ENCODE results near the gene LRRC8E. TPM values are rescaled to one million over a fixed set of nuclear protein-coding genes. Genes with fewer than 3 reads are reported as not detected.

Gene LRRC8E
- total RNA-seq, 2 donors from 2014 or later: 2.8 to 3.4 TPM

DNA sequence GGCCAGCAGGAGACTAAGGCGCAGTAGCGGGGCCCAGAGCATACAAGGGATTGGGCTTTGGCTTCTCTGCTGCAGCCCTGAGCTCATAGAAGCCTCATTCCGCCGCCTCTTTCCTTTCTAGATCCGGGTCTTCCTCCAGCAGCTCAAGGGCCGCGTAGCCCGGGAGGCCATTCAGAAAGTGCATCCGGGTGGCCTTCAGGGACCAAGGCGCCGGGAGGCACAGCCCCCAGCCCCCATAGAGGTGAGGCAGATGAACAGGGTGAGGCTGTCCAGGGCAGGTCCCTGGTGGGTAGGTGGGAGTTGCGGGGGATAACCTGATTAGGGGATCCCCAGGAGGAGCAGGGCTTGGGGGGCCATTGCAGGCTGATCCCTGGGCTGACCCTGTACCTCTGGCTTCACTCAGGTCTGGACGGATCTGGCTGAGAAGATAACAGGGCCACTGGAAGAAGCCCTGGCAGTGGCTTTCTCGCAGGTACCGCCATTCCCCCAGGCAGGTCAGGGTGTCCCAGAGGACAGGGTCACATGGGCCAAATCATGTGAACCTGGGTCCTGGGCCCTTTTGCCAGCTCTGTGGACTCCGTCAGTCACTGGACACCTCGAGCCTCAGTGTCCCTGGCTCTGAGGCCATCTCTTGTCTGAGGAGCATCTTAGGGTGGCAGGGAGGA is 33.1 kb downstream of the LRRC8E start:
- Mint-ChIP-seq H3K4me1 (peaks cover 9% of the 10 kb centered on the region), H3K27me3 (ENCODE audit: insufficient read depth) (peaks cover 26% of the 10 kb centered on the region), H3K27ac (peak overlapping the region; percentile 64), H3K36me3 (ENCODE audit: low read depth) (peaks cover 11% of the 10 kb centered on the region), H3K4me3 (peak overlapping the region; percentile 67), H3K9me3 (no peaks in the 10 kb centered on the region)
- WGBS, 2 experiments (ENCODE audit: insufficient coverage in 1 of 2, insufficient read length in 1 of 2): 86 to 93% methylated on average over 12 to 17 of the region's 17 CpGs
- no peak overlapping the region for H3K9ac ChIP-seq (ENCODE audit: extremely low read depth, low read length, poor library complexity, severe bottlenecking)
- DNase-seq: no peak
- H3K27me3 ChIP-seq (ENCODE audit: control insufficient read depth, insufficient read depth, low read length, poor library complexity, severe bottlenecking): peaks cover 24% of the 10 kb centered on the region
- peak overlapping the region; percentile 63 for H3K27ac ChIP-seq (ENCODE audit: low read depth, low read length)
- H3K9me3 ChIP-seq (ENCODE audit: control insufficient read depth, low read length): no peaks in the 10 kb centered on the region
- H3K4me1 ChIP-seq (ENCODE audit: control insufficient read depth, insufficient read depth, low read length): peaks cover 5% of the 10 kb centered on the region
- H3K36me3 ChIP-seq (ENCODE audit: control insufficient read depth, insufficient read depth, low read length): peaks cover 14% of the 10 kb centered on the region
- peak overlapping the region; percentile 66 for H3K4me3 ChIP-seq (ENCODE audit: low read length)
- TF ChIP-seq, protein P1, sequence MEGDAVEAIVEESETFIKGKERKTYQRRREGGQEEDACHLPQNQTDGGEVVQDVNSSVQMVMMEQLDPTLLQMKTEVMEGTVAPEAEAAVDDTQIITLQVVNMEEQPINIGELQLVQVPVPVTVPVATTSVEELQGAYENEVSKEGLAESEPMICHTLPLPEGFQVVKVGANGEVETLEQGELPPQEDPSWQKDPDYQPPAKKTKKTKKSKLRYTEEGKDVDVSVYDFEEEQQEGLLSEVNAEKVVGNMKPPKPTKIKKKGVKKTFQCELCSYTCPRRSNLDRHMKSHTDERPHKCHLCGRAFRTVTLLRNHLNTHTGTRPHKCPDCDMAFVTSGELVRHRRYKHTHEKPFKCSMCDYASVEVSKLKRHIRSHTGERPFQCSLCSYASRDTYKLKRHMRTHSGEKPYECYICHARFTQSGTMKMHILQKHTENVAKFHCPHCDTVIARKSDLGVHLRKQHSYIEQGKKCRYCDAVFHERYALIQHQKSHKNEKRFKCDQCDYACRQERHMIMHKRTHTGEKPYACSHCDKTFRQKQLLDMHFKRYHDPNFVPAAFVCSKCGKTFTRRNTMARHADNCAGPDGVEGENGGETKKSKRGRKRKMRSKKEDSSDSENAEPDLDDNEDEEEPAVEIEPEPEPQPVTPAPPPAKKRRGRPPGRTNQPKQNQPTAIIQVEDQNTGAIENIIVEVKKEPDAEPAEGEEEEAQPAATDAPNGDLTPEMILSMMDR (conservative IDR thresholded peaks at IDR 0.05): no peak

DNA sequence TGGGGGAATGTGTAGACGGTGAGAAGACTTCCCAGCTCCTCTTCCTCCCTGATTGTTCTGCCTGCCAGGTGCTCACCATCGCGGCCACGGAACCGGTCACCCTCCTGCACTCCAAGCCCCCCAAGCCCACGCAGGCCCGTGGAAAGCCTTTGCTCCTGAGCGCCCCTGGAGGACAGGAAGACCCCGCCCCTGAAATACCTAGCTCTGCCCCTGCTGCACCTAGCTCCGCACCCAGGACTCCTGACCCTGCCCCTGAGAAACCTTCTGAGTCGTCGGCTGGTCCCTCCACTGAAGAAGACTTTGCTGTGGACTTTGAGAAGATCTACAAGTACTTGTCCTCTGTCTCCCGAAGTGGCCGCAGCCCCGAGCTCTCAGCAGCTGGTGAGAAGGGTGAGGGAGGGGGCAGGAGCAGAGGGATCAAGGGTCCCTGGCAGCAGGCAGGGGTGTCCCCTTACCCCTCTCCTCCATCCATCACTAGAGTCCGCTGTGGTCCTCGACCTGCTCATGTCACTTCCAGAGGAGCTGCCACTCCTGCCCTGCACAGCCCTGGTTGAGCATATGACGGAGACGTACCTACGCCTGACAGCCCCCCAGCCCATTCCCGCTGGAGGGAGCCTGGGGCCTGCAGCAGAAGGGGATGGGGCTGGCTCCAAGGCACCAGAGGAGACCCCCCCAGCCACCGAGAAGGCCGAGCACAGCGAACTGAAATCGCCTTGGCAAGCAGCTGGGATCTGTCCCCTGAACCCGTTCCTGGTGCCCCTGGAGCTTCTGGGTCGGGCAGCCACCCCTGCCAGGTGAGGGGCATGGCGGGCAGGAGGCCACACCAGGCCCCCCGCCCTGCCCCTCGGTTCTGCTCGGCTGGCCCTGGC is 33.9 kb downstream of the LRRC8E start:
- Mint-ChIP-seq H3K27me3 (ENCODE audit: insufficient read depth) (peaks cover 19% of the 10 kb centered on the region), H3K4me1 (peaks cover 11% of the 10 kb centered on the region), H3K36me3 (ENCODE audit: low read depth) (peaks cover 11% of the 10 kb centered on the region), H3K9me3 (no peaks in the 10 kb centered on the region), H3K27ac (no peak overlapping the region), H3K4me3 (no peak overlapping the region)
- Histone ChIP-seq H3K4me3 (ENCODE audit: low read length) (no peak overlapping the region), H3K9me3 (ENCODE audit: control insufficient read depth, low read length) (no peaks in the 10 kb centered on the region), H3K4me1 (ENCODE audit: control insufficient read depth, insufficient read depth, low read length) (peaks cover 5% of the 10 kb centered on the region), H3K27me3 (ENCODE audit: control insufficient read depth, insufficient read depth, low read length, poor library complexity, severe bottlenecking) (peaks cover 18% of the 10 kb centered on the region), H3K36me3 (ENCODE audit: control insufficient read depth, insufficient read depth, low read length) (peaks cover 14% of the 10 kb centered on the region), H3K9ac (ENCODE audit: extremely low read depth, low read length, poor library complexity, severe bottlenecking) (no peak overlapping the region), H3K27ac (ENCODE audit: low read depth, low read length) (no peak overlapping the region)
- TF ChIP-seq, protein P1 (conservative IDR thresholded peaks at IDR 0.05): peak; percentile 14
- 92 to 97% methylated on average over 15 to 31 of the region's 31 CpGs for WGBS, 2 experiments (ENCODE audit: insufficient coverage in 1 of 2, insufficient read length in 1 of 2)
- no peak for DNase-seq

DNA sequence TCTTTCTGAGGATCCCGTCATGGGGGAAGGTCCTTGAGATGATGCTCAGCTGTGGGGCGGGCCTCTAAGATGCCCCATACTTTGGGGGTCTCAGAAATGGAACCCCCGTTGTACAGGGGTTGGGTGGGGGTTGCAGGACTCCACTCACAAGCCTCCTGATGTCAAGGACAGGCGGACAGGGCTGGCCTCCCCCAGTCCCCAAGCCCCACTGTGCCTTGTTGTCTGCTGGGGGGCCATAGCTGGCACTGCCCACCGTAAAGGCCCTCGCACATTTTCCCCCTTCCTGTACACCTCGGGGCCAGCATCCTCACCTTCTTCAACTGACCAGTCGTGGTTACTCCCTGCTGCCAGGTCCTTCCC is 34.5 kb downstream of the LRRC8E start:
- Histone ChIP-seq H3K4me1 (ENCODE audit: control insufficient read depth, insufficient read depth, low read length) (peaks cover 5% of the 10 kb centered on the region), H3K9ac (ENCODE audit: extremely low read depth, low read length, poor library complexity, severe bottlenecking) (no peak overlapping the region), H3K9me3 (ENCODE audit: control insufficient read depth, low read length) (no peaks in the 10 kb centered on the region), H3K27ac (ENCODE audit: low read depth, low read length) (no peak overlapping the region), H3K4me3 (ENCODE audit: low read length) (no peak overlapping the region), H3K27me3 (ENCODE audit: control insufficient read depth, insufficient read depth, low read length, poor library complexity, severe bottlenecking) (peaks cover 13% of the 10 kb centered on the region), H3K36me3 (ENCODE audit: control insufficient read depth, insufficient read depth, low read length) (peaks cover 14% of the 10 kb centered on the region)
- TF ChIP-seq, protein P1 (conservative IDR thresholded peaks at IDR 0.05): no peak
- Mint-ChIP-seq H3K4me1 (peaks cover 11% of the 10 kb centered on the region), H3K9me3 (no peaks in the 10 kb centered on the region), H3K27ac (no peak overlapping the region), H3K36me3 (ENCODE audit: low read depth) (peaks cover 11% of the 10 kb centered on the region), H3K4me3 (no peak overlapping the region), H3K27me3 (ENCODE audit: insufficient read depth) (peaks cover 14% of the 10 kb centered on the region)
- WGBS, 2 experiments (ENCODE audit: insufficient coverage in 1 of 2, insufficient read length in 1 of 2): 83 to 95% methylated on average over 1 to 8 of the region's 8 CpGs
- no peak for DNase-seq

Data from endodermal cell (in vitro differentiated cells).